Kidney (tissue), 14 donors: ENCODE data around the gene TMSB10. TPM values are rescaled to one million over a fixed set of nuclear protein-coding genes. Genes with fewer than 3 reads are reported as not detected.

Experiments used
- DNase-seq, 5 donors: peaks; one replicate each; pipeline ENCODE4 v3.0.0-alpha.2; 2013 to 2020
- FAIRE-seq: peaks from 2 replicates; lab custom pipeline; 2012; peaks lifted over from hg19 to GRCh38; lab: Jason Lieb, UNC
- H3K27ac ChIP-seq, 2 donors: one replicate each; pipeline ENCODE4 v1.7.0; 2013; ENCODE audit warnings: low read depth in 2 of 2, low read length in 2 of 2, inconsistent platforms in 1 of 2
- H3K27me3 ChIP-seq: one replicate; pipeline ENCODE4 v1.7.1; 2013; ENCODE audit warnings: low read length, inconsistent platforms; ENCODE audit not compliant: control insufficient read depth, insufficient read depth
- H3K36me3 ChIP-seq, 3 donors: one replicate each; pipeline versions ENCODE4 v1.7.0 to v1.7.1; 2013; ENCODE audit warnings: low read length in 3 of 3, control low read depth in 1 of 3, inconsistent platforms in 1 of 3; ENCODE audit not compliant: insufficient read depth in 3 of 3, control insufficient read depth in 2 of 3
- H3K4me1 ChIP-seq, 3 donors: one replicate each; pipeline versions ENCODE4 v1.7.0 to v1.7.1; 2013; ENCODE audit warnings: low read length in 3 of 3, inconsistent platforms in 1 of 3, low read depth in 1 of 3; ENCODE audit not compliant: control insufficient read depth in 2 of 3, insufficient read depth in 2 of 3
- H3K4me3 ChIP-seq, 3 donors: one replicate each; pipeline versions ENCODE4 v1.7.0 to v1.8.1; 2013; ENCODE audit warnings: low read length in 3 of 3, control low read depth in 1 of 3, inconsistent platforms in 1 of 3
- H3K9ac ChIP-seq, 3 donors: one replicate each; pipeline versions ENCODE4 v1.7.0 to v1.7.1; 2013; ENCODE audit warnings: low read length in 3 of 3, control low read depth in 1 of 3, inconsistent platforms in 1 of 3
- H3K9me3 ChIP-seq, 3 donors: one replicate each; pipeline versions ENCODE4 v1.7.0 to v1.7.1; 2013; ENCODE audit warnings: low read length in 3 of 3, control low read depth in 1 of 3, inconsistent platforms in 1 of 3; ENCODE audit not compliant: control insufficient read depth in 2 of 3, insufficient read depth in 1 of 3
- intact Hi-C: fragments of 100-400 bp; cut with DNase I; formaldehyde crosslinking; loops from one replicate; pipeline ENCODE4 v1.11.1; 2022
- polyA plus RNA-seq: library from polyadenylated mRNA; stranded (reverse); fragments of 350-450 nt; fragmentation: Illumina TruSeq; extraction: RNeasy Lipid Tissue Mini Kit (QIAGEN cat#74804); gene quantifications from one replicate; pipeline ENCODE4 v1.2.3, GENCODE V29; 2014; ENCODE audit warnings: low read depth, low replicate concordance; ENCODE audit not compliant: insufficient read depth
- total RNA-seq: library from RNA; stranded (reverse); fragmentation: NEBNext Ultra II Directional; extraction: Animal tissue kit (Norgen Biotek cat#: 25700); gene quantifications from one replicate; pipeline ENCODE4 v1.2.1, GENCODE V29; 2021
- TF ChIP-seq, protein P1 (sequence below): IDR thresholded peaks from 3 replicates; pipeline ENCODE4 v1.5.1; 2012; ENCODE audit warnings: mild to moderate bottlenecking, moderate library complexity, borderline replicate concordance; ENCODE audit not compliant: insufficient read depth; ENCODE audit errors: extremely low read depth
- donor health status: control.
- donor health status: control.
- donor health status: control.
- donor health status: control.
- donor health status: control.
- donor health status: DM: yes; HTN: yes; CAD: no.
- donor health status: Normal renal cell carcinoma (clear cell type).

The TMSB10 gene
- total and polyA plus RNA-seq, 2 donors from 2014 or later: 1,610 to 2,277 TPM

GRCh38 chr2:84931384-84931821, 25.9 kb downstream of the TMSB10 start:
- Histone ChIP-seq H3K9ac (no peak overlapping the region), H3K9me3 (no peaks in the 10 kb centered on the region), H3K36me3 (no peaks in the 10 kb centered on the region), H3K27ac (no peak overlapping the region), H3K4me1 (peaks cover 0 to 6% (median 0%) of the 10 kb centered on the region in 3 donors), H3K27me3 (no peaks in the 10 kb centered on the region), H3K4me3 (no peak overlapping the region)
- TF ChIP-seq, protein P1, sequence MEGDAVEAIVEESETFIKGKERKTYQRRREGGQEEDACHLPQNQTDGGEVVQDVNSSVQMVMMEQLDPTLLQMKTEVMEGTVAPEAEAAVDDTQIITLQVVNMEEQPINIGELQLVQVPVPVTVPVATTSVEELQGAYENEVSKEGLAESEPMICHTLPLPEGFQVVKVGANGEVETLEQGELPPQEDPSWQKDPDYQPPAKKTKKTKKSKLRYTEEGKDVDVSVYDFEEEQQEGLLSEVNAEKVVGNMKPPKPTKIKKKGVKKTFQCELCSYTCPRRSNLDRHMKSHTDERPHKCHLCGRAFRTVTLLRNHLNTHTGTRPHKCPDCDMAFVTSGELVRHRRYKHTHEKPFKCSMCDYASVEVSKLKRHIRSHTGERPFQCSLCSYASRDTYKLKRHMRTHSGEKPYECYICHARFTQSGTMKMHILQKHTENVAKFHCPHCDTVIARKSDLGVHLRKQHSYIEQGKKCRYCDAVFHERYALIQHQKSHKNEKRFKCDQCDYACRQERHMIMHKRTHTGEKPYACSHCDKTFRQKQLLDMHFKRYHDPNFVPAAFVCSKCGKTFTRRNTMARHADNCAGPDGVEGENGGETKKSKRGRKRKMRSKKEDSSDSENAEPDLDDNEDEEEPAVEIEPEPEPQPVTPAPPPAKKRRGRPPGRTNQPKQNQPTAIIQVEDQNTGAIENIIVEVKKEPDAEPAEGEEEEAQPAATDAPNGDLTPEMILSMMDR: no peak
- no peak for DNase-seq
- FAIRE-seq: no peak
- intact Hi-C loops: no loop called here

- Histone ChIP-seq H3K36me3 (no peaks in the 10 kb centered on the region), H3K4me3 (no peak overlapping the region), H3K9me3 (no peaks in the 10 kb centered on the region), H3K27ac (no peak overlapping the region), H3K4me1 (no peaks in the 10 kb centered on the region), H3K9ac (no peak overlapping the region), H3K27me3 (no peaks in the 10 kb centered on the region)
- intact Hi-C loops: no loop called here
- FAIRE-seq: no peak
- TF ChIP-seq, protein P1: no peak
- no peak for DNase-seq
Observed at GRCh38 chr2:84938194-84938879, 32.9 kb downstream of the TMSB10 start.

DNA sequence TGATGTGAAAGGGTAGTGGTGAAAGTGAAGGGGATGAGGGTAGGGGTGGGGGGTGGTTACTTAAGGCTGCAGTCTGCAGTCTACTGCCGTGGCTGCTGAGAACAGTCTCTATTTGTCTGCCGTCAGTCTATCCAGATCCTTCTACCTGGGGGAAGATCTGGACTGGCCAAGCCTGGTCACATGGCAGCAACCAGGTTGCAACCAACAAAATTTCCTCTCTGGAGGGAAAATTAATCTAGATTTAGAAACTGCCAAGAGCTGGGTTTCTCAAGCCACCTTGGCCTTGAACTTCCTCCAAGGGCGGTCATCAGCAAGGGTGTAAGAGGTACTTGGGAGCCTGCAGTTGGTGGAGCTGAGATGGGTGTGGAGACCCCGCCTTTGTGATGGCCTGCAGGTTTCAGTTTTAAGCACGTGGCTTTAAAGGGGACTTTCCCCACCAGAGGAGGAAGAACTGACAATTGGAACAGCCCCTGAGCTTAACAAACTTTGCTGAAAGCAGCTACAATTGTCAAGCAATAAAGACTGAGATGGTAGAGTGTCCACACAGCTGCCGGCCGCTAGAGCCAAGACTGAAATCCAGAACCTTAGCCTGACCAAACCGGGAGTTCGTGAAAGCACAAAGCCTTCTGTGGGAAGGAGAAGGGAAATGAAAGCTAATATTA, 34.1 kb downstream of the TMSB10 start:
- Histone ChIP-seq H3K4me1 (no peaks in the 10 kb centered on the region), H3K36me3 (no peaks in the 10 kb centered on the region), H3K9ac (no peak overlapping the region), H3K27ac (no peak overlapping the region), H3K9me3 (no peaks in the 10 kb centered on the region), H3K27me3 (no peaks in the 10 kb centered on the region), H3K4me3 (no peak overlapping the region)
- FAIRE-seq (no peak), DNase-seq (no peak)
- intact Hi-C loops: no loop called here
- TF ChIP-seq, protein P1: no peak
